Medulla oblongata (tissue), 1 donor: ENCODE results near the gene GRM7.

ENCODE experiments used
- DNase-seq: peaks from one replicate; pipeline ENCODE4 v3.0.0-alpha.2; 2015; ENCODE audit errors: extremely low spot score

Gene GRM7

DNA sequence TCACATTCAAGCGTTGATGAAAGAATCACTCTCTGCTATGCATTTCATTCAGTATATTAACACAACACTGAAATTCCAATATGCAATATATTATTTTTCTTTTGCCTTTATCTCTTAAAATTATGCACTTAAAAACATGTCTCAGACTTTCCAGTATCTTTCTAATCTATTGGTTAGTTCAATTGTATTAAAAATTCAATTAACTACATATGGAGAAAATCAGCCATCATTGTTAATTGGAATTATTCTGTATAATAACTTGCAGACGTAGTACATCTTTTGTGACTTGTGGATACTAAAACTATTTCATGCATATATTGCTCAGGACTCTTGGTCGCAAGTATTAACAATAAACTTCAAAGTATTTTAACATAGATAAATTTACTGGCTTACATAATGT, 715.6 kb downstream of the GRM7 start:
- DNase-seq, result no peak

DNA sequence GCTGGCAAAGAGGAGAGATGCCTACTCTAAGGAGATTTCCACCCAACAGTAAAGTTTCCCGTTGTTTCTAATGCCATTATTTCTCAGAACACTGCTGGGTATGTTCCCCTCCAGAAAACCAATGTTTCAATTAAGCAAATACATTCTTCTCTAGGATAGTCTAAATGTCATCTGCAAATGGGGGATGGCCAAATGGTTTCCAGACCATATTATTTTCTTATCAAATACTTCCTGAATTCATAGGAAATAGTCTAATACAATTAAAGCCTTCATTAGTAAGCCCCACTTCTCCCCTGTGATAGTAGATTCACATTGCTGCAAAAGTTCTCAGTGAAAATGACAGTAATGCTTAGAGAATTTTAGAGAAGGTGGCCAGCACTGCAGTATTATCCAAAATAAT, 716.6 kb downstream of the GRM7 start:
- no peak for DNase-seq

DNA sequence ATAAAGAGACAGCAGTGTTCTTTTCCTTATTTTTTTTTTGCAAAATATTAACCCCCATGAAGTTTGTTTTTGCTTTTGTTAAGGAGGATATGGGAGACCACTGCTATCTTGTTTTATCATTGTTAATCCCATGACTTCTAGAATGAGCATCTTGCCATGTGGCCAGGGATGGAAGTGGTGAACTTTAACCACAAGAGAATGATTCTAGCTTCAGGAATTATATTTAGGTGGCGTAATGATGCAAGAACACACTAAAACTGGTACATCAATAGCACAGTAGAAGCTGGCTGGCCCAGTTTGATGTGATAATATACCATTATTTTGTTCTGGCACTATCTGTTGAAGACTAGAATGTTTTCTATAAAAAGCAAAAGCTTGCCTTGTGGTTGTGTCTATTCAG, 720.9 kb downstream of the GRM7 start:
- no peak for DNase-seq

DNA sequence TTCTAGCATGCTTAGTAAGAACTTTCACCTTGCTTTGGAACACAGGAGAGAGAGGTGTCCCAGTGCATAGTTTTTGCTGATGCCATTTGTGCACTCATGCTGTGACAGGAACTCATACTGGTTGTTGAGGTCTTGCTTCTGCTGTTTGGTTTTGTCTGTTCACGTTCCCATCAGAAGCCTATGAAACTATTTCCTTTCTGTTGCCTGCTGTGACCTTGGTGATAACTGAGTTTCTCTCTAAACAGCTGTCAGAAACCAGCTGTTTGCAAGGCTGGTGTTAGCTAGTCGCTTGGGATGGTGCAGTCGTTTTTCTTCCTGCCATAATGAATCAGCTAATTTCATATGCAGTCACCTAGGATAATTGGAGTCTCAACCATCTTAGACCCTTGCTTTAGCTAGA, 724.1 kb downstream of the GRM7 start:
- no peak for DNase-seq

DNA sequence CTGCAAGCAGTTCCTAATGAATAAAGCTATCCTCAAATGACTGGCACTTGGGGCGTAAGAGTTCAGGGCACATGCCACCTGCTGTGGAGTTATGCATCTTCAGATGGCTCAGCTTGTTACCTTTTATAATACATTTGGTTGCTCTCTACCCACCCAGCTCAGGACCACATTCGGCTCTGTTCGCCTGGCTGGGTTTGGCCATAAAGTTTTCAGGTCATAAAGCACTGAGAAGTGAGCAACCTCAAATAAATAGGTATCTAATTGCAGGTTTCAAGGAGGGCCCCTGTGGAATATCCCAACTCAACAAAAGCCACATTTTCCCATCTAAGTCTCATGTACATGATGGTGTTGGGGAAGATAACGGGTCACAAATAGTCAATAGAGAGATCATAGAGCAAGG, 727.3 kb downstream of the GRM7 start:
- no peak for DNase-seq

DNA sequence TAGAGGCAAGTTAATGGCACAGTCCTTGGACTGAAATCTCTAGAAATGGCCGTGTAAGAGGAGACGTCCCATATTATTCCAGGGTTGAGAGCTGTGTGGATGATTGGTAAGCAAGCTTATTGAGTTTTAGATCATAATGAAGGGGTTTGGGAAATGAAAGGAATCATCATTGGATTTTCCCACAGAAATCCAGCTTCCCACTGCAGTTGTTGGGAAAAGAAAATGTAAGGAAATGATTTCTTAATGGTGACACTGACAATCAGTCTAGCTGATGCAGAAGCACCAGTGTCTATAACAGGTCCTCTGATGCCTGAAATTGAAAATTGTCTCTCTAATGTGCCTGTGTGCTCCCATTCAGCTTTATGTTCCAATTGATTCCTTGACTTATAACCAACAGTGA, 728.6 kb downstream of the GRM7 start:
- no peak for DNase-seq

DNA sequence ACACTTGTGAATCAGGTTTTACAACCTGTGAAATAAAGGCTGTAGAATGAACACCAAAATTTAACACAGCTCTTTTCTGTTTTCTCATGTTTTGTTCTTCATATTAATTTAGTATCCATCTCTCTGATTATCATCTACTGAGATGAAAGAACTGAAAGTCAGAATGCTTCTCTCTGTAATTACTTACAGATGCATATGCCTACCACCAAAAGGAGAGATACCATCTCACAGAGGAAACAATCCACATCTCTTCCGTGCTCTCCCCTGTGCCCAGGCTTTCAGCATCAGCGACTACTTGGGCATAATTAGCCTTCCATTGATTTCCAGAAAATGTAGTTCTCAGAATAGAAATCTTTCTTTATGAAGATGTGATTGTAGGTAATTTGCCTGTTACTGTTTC, 741.4 kb downstream of the GRM7 start:
- DNase-seq, result no peak

DNA sequence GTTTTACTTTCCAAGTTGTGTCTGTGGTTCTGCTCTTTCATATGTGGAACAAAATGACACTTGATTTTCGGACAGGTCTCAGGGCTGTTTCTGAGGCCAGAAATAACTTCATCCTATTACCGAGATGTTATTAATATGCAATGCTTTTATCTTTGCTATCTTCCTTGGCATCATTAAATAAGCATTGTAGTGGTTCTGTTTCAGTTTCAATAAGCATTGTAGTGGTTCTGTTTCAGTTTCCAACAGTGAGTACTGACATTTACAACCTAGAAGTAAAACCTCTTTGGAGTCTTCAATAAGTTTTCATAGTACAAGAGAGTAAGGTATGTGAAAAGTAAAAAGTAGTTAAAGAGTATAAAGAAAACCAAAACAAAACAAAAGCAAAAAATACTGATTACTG, 746.2 kb downstream of the GRM7 start:
- no peak for DNase-seq

DNA sequence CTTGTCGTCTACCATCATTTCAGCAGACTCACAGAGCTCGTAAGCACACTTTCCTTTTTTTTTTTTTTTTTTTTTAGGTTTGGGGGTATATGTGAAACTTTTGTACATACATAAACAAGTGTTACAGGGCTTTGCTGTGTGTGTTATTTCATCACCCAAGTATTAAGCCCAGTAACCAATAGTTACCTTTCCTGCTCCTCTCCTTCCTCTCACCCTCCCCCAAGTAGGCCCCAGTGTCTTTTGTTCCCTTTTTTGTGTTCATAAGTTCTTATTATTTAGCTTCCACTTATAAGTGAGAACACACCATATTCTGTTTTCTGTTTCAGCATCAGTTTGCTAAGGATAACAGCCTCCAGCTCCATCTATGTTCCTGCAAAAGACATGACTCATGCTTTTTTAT, 746.8 kb downstream of the GRM7 start:
- DNase-seq, result no peak

DNA sequence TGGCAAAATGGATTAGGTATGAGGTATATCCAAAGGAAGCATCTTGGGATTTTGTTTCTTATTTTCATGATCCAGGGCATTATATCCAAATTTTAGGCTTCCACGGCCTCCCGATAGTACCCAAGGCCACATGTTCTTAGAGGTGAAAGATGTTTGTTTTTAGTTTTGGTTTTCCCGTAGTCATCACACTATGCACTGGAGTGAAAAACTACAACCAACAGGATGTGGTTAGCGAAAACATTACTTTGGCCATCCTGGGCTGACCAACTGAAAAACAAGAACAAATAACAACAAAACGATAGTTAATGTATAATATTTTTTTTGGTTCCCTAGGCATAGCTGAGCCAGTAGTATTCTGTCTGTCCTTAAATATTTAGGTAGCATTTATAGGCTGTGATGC, 749.7 kb downstream of the GRM7 start:
- DNase-seq, result no peak

DNA sequence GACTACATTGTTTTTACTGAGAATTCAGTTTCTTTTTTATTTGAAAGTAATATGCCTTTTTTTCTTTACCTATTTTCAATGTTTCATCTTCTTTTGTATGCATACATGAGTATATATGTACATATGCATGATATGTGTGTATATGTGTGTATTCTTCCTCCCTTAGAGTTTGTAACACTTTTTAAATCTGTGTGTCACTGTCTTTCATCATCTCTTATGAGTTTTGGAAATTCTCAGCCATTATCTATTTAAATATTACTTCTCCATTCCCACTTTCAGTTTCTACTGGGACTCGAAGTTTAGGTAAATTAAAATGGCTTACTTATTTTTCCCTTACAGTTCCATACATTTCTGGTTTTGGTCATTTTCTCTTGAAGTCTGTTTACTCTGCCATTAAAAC, 754.1 kb downstream of the GRM7 start:
- DNase-seq, result no peak

DNA sequence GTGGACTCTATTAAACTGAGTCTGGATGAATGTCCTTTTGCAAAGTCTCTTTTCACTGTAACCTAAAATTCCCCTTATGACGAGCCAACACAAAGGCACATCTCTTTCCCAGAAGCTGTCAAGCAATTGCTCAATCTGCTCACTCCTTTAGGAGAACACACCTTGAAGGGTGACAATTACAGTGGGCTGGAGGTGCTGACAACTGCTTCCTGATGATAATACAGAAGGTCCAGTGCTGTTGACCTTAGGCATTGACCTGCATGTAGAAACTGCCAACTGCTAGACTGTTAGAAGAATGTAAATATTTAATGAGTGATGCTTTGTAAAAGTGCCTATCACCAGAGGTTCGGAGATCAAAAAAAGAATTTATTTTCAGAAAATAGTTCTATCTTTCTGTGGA, 757.7 kb downstream of the GRM7 start:
- no peak for DNase-seq

DNA sequence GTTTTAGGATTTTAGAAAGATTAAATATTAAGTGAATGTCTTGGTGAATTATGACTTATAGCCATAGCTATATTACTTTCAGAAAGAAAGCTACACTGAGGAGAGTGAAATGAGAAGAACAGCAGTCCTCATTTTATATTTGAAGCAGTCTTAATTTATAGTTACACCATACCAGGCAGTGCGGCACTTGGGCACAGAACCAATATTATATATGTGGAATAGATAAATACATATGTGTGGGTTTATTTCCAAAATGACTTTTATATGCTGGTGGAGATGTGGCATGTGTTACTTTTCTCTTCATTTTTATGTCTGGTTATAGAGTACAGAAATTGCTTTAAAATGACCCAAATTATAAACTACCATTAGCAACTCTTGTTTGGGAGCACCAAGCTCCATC, 759.5 kb downstream of the GRM7 start:
- DNase-seq, result no peak

DNA sequence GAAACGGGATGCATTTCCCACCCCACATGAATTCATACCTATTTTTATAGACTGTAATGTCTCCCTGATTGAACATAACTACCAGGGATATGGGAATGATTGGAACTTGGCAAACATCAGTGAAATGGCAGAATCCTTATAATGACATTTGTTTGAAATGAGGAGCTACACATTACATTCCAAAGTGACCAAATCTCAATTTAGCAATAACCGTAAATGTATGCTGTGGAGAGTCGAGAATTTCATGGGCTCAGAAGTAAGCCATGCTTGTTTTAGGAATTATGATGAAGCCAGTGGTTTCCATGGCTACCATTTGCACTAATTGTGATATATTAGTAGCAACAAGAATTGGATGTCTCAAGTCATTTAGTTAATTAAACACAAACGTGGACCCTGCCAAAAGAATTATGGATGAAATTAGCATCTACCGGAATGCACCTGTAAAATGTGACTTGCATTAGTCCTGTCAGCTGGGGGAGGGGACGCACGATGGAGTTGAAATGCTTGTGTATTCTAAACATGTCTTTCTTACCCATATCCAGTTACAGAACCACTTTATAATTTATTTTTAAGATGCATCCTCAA, 760.2 kb downstream of the GRM7 start:
- no peak for DNase-seq

DNA sequence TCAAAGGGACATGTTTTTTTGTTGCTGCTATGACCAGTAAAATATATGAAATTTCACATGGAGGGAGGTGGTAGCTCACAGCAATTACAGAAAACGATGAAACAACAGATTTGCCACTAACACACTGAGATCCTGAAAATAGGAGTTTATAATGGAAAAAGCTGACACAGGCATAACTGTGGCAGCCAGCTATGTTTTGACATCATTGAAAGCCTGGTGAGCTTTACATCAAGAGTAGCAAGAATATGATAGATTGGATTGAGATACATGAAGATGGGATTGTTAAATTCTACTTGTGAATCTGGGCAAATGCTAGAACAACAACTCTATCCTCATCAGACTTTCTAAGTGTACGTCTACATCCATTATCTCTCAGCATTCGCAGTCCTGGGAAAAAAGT, 760.7 kb downstream of the GRM7 start:
- no peak for DNase-seq

DNA sequence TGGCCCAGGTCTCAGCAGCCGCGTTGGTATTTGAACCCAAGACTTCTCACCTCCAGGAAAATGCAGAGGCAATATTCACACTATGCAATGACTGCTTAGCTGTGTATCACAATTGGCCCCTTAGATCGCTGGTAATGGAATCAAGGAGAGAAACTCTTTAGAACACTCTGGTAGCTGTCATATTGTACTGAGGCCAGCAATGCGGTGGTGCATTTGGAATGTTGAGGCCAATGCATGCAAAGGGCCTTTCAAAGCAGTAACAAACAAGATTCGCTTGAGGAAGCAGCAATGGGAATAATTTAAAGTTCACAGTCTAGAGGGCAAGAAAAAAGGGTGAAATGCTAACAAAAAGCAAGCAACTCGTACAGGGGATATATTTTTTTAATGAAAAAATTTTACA, 764.1 kb downstream of the GRM7 start:
- DNase-seq, result no peak

DNA sequence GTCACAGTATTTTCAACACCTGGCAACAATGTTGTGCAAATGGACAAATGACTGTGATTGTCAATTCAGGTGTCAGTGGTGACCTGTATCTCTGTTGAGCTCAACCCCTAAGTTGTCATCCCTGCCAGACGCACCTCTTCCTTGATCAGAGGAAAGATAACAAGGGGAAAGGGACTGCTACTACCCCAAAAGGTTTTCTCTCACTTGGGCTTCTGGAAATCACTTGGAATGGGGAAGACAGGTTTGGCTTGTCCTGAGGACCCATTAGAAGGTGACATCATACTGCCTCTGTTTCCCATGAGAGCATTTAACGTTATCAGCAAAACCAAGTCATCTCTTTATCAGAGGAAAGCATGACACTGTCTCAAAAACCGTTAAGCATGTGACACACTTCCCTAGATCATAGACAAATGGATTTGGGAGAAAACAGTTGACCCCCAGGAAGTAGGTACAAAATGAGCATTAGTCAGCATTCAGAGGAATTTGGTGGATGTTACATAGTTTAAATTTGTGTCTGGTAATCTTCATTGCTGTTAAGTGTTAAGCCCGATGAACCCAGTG, 769.5 kb downstream of the GRM7 start:
- DNase-seq, result no peak

DNA sequence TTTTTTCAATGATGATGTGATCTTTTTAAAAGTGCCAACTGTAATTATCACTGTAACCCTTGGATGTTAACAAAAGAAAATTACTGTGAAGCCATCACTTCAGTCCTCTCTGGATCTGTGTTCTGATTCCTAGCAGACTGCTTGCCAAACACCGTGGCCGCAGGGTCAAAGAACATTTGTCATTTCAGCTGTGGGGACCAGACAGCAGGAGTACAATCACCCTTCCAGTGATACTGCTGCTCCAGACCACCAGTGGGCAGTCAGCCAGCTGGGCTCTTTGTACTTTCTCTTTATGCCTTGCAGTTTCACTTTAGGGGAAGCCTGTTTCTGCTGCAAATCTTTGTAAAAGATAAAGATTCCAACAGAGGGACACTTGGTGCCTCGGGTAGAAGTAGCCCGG, 770.0 kb downstream of the GRM7 start:
- DNase-seq, result peak; percentile 6

DNA sequence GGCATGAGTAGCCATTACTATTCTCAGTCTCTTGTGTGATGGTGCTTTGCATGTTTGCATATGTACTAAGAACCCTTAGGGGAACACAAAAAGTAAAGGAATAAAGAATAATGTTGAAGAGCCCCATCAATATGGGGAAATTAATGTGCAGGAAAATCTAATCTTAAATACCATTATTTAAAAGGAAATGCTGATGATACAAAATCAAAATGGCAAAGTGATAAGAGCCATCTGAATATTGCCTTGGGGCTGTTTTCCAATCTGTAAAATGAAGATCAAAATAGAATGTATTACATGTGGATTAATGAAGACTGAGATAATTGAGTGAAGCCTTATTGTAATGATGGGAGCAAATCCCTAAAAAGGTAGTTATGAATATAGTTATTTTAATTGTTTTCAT, 771.4 kb downstream of the GRM7 start:
- DNase-seq, result no peak

DNA sequence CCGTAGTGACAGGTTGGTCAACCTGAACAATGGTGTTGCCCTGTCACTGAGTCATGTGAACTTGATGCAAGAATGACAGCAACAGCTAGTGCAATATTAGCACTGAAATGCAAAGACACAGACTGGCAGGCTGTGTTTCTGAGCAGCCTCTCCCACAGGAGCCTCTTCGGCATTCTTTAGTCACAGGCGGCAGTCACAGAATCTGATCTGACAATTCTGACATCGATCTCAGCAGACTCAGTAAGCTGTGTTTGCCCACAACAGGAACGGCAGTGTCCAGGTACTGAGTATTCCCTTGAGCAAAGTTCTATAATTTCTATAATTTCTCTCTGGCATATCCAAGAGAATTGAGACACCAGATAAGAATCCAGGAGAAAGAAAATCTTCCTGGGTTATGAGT, 776.8 kb downstream of the GRM7 start:
- no peak for DNase-seq

DNA sequence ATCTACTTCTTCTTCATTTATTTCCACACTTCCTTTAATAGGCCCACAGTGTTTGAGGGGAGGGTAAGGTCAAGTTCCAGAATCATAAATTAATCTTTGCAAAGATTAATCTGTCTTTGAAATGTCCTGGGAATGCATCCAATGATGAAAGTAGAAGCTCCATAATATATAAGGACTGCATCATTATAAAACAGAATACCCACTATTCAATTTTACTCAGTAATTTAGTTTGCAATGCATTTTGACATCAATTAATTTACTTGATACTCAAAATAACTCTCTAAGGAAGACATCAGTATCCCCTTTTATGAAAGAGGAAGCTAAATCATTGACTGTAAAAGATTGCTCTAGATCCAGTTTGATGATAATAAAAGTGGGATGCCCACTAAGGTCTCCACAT, 777.2 kb downstream of the GRM7 start:
- DNase-seq, result no peak

DNA sequence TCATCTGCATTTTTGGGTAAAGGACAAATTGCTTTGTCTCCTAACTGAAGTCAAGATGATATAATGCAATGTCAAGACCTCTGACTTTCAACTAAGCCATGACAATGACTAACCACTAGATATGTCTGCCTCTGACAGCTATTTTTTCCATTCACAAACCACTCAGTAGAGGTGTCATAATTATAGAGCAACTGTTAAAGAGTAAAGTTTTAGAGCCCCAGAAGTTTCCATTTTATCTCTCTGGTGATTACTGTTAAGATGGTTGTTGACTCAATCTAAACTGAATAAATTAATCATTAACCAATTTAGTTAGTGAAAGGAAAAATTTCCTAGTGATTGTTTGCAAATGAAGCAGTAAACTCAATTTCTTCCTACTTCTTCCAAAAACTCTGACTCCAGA, 779.9 kb downstream of the GRM7 start:
- DNase-seq, result no peak

DNA sequence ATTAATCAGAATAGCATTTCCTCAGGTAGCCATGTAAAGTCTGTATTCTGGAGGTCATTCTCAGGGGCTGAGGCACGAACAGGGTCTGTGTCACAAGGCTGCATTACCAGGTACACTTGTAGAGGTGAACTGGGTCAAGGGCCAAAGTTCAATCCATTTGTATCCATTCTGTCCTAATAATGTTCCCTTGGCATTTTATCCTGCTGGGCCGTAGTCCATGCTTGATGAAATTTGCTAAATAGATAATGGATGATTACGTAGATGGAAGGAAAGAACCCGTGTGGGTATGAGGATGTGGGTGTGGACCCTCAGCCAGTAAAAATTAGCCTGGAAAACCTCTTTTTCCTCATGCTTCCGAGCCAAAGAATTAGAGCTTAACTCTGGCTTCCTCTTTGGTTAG, 785.9 kb downstream of the GRM7 start:
- no peak for DNase-seq

DNA sequence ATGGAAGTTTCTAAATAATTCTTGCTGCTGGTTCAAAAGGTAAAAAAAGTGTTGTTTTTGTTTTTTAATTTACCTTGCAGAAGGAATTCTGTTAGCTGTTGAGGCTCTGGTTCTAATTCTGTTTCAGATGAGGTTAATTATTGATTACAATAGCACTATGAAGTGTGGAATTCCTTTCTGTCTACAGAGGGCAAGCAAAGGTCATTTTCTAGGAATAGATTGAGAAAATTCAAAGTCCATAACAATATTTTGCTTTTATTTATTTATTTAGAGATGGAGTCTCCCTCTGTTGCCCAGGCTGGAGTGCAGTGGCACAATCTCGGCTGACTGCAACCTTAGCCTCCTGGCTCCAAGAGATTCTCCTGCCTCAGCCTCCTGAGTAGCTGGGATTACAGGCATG, 789.6 kb downstream of the GRM7 start:
- DNase-seq, result no peak

DNA sequence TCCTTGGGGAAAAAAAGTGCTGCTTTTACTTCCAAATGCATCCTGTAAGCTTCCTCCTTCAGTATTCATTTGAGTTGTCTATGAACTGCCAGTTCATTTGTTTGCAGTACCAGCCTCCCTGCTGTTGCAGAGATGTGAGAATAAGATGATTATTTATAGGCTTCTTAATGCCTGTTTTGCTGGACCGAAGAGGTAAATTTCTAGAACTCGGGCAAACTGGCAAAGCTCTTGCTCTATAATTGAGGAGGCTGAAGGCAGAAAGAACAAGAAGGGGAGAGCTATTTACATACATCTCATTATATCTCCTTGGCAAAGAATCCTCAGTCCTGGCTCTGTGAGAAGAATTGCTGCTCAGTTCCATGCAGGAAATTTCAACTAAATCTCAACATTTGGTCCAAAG, 790.4 kb downstream of the GRM7 start:
- DNase-seq, result no peak
